ENCODE measurements around the gene MSI2. TPM values are rescaled to one million over a fixed set of nuclear protein-coding genes. Genes with fewer than 3 reads are reported as not detected.

MSI2 gene
- total RNA-seq, 1 donor from 2014 or later: 21.1 TPM

DNA sequence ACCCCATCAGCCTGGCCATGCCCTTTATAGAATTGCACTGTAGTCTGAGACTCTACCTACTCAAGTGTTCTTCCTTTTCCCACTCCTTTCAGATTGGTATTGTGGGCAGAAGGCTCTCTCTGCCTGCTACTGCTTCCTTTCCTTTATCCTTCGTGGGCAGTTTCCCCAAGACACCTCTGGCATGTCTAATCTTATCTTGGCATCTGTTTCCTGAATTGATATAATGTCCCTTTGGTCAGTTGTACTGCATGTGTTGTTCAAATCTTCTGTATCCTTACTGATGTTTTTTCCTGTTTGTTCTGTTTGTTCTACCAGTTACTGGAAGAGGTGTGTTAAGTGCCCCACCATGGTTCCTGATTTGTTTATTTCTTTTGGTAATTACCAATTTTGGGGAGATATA is 29.5 kb upstream of the MSI2 start:
- no peak for FAIRE-seq
- TF ChIP-seq, protein P1, sequence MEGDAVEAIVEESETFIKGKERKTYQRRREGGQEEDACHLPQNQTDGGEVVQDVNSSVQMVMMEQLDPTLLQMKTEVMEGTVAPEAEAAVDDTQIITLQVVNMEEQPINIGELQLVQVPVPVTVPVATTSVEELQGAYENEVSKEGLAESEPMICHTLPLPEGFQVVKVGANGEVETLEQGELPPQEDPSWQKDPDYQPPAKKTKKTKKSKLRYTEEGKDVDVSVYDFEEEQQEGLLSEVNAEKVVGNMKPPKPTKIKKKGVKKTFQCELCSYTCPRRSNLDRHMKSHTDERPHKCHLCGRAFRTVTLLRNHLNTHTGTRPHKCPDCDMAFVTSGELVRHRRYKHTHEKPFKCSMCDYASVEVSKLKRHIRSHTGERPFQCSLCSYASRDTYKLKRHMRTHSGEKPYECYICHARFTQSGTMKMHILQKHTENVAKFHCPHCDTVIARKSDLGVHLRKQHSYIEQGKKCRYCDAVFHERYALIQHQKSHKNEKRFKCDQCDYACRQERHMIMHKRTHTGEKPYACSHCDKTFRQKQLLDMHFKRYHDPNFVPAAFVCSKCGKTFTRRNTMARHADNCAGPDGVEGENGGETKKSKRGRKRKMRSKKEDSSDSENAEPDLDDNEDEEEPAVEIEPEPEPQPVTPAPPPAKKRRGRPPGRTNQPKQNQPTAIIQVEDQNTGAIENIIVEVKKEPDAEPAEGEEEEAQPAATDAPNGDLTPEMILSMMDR (IDR thresholded peaks at IDR 0.05; ENCODE audit: insufficient read depth, low read length, severe bottlenecking): no peak
- no peak overlapping the region for H3K4me3 ChIP-seq (ENCODE audit: low read depth, low read length)
- DNase-seq (ENCODE audit: low read depth): no peak
- no peaks in the 10 kb centered on the region for H3K36me3 ChIP-seq (ENCODE audit: control insufficient read depth, insufficient read depth, low read length)
- no peaks in the 10 kb centered on the region for H3K27me3 ChIP-seq (ENCODE audit: control insufficient read depth, insufficient read depth, low read length)

DNA sequence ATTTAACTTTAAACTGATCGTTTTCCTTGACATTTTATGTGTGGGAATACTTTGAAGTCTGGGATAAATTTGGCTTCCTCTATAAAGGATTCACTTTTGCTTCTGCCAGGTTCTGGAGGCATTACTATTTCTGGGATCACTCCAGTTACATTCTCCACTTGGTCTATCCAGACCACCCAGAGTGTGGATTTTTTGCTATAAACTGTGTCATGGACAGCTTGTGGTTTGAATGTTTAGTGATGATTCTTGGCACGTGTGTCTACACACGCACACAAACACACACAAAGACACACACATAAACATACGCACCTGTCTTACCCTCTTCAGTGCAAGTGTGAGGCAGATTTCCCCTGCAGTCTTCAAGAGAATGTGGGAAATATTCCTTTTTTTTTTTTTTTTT is 27.4 kb upstream of the MSI2 start:
- H3K4me3 ChIP-seq (ENCODE audit: low read depth, low read length): no peak overlapping the region
- H3K27me3 ChIP-seq (ENCODE audit: control insufficient read depth, insufficient read depth, low read length): no peaks in the 10 kb centered on the region
- FAIRE-seq (no peak), DNase-seq (ENCODE audit: low read depth) (no peak)
- TF ChIP-seq, protein P1 (IDR thresholded peaks at IDR 0.05; ENCODE audit: insufficient read depth, low read length, severe bottlenecking): no peak
- no peaks in the 10 kb centered on the region for H3K36me3 ChIP-seq (ENCODE audit: control insufficient read depth, insufficient read depth, low read length)

DNA sequence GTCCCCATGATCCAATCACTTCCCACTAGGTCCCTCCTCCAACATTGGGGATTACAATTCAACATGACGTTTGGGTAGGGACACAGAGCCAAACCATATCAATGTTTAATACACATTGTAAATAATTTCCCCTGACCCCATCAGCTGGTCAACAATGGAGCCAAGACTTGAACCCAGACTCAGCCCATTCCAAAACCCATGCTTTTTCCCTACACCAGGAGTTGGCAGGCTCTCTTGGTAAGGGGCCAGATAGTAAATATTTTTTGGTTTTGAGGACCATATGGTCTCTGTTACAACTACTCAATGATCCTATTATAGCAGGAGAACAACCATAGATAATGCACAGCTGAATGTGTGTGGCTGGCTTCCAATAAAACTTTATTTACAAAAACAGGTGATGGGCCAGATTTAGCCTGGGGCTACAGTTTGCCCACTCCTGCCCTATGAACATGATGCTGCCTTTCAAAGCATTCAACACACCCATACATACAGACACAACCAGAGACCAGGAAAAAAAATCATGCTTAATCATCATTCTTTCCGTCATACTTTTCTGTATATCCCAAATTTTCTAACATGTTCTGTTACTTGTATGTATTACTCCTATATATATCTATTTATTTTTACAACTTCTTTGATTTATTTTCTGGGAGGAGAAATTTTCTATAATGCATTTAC is 22.1 kb upstream of the MSI2 start:
- no peak overlapping the region for H3K4me3 ChIP-seq (ENCODE audit: low read depth, low read length)
- no peak for DNase-seq (ENCODE audit: low read depth)
- FAIRE-seq: no peak
- no peaks in the 10 kb centered on the region for H3K36me3 ChIP-seq (ENCODE audit: control insufficient read depth, insufficient read depth, low read length)
- TF ChIP-seq, protein P1 (IDR thresholded peaks at IDR 0.05; ENCODE audit: insufficient read depth, low read length, severe bottlenecking): no peak
- H3K27me3 ChIP-seq (ENCODE audit: control insufficient read depth, insufficient read depth, low read length): no peaks in the 10 kb centered on the region

DNA sequence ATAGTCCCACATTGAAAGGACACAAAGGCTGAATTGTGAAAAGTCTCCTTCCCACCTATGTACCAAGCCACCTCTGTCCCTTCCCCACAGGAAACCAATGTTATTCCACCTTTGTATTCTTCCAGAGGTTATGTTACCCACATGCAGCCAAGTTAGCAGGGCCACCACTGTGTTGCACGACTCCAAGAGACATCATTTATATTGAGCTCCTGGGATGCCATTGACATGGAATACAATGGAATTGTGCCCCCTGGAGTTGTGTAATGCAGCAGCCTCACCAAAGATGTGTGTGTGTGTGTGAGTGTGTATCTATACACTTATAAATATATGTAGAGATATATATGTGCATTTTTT is 21.6 kb upstream of the MSI2 start:
- no peak for DNase-seq (ENCODE audit: low read depth)
- TF ChIP-seq, protein P1 (IDR thresholded peaks at IDR 0.05; ENCODE audit: insufficient read depth, low read length, severe bottlenecking): no peak
- no peaks in the 10 kb centered on the region for H3K36me3 ChIP-seq (ENCODE audit: control insufficient read depth, insufficient read depth, low read length)

DNA sequence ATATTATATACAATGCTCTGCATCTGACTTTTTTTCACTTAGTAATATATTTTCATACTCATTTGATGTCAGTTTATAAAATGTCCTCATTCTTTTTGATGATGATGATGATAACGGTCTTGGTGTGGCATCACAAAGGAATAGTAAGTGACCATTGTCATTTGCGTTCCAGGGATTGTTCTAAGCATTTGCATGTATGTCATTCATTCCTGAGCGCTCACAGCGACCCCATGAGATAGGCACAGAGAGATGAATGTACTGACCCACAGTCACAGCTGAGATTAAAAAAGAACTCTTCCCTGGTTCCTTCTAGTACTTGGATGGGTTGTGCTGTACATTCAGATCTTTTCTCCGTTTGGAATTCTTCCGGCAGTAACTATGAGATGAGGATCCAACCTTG is 21.2 kb upstream of the MSI2 start:
- H3K36me3 ChIP-seq (ENCODE audit: control insufficient read depth, insufficient read depth, low read length): no peaks in the 10 kb centered on the region
- FAIRE-seq: no peak
- TF ChIP-seq, protein P1 (IDR thresholded peaks at IDR 0.05; ENCODE audit: insufficient read depth, low read length, severe bottlenecking): no peak
- H3K27me3 ChIP-seq (ENCODE audit: control insufficient read depth, insufficient read depth, low read length): no peaks in the 10 kb centered on the region
- no peak overlapping the region for H3K4me3 ChIP-seq (ENCODE audit: low read depth, low read length)
- no peak for DNase-seq (ENCODE audit: low read depth)

More for the DNA sequence above, 21.6 kb upstream of the MSI2 start:
- FAIRE-seq: no peak
- H3K4me3 ChIP-seq (ENCODE audit: low read depth, low read length): no peak overlapping the region
- H3K27me3 ChIP-seq (ENCODE audit: control insufficient read depth, insufficient read depth, low read length): no peaks in the 10 kb centered on the region

Measured in bronchial epithelial cell (primary cell).